ENCODE results near the gene EPHA4. TPM values are rescaled to one million over a fixed set of nuclear protein-coding genes. Genes with fewer than 3 reads are reported as not detected.
A peak's percentile ranks its signal among the peaks of the same experiment; 100 is the strongest.

The EPHA4 gene
- polyA plus RNA-seq, 1 donor (not counting 4 experiments of a cell fraction or from before 2014, with no cell fraction given): 9.0 TPM

- no peak overlapping the region for H3K9ac ChIP-seq (ENCODE audit: control insufficient read depth, extremely low read depth, insufficient read depth, low read length)
- no peaks in the 10 kb centered on the region for H3K36me3 ChIP-seq (ENCODE audit: control insufficient read depth in 2 of 2, extremely low read depth in 1 of 2, insufficient read depth in 2 of 2, low read length in 2 of 2)
- dilution Hi-C loops (cut with MboI; ENCODE audit: extremely low pct_ligation_motif_present, low sequenced_read_pairs): no loop called here
- peak overlapping the region; percentile 83 for H2AFZ ChIP-seq (ENCODE audit: control insufficient read depth, low read length)
- peak overlapping the region; percentile 69 for H3K4me2 ChIP-seq (ENCODE audit: control insufficient read depth, extremely low read depth, insufficient read depth, low read depth, low read length)
- no peaks in the 10 kb centered on the region for H4K20me1 ChIP-seq (ENCODE audit: control insufficient read depth, extremely low read depth, insufficient read depth, low read length)
- peak; percentile 95 for FAIRE-seq
- H3K79me2 ChIP-seq (ENCODE audit: control insufficient read depth, insufficient read depth, low read length): no peaks in the 10 kb centered on the region
- H3K27ac ChIP-seq (ENCODE audit: control insufficient read depth, insufficient read depth, low read length): peak overlapping the region; percentile 5
- peaks cover 20% of the 10 kb centered on the region for H3K4me1 ChIP-seq (ENCODE audit: control insufficient read depth, extremely low read depth, insufficient read depth, low read length)
- no peak for DNase-seq (ENCODE audit: low read depth, low spot score)
- H3K9me3 ChIP-seq (ENCODE audit: control insufficient read depth, low read depth, low read length): no peaks in the 10 kb centered on the region
- no peak for TF ChIP-seq CTCF (optimal IDR thresholded peaks at IDR 0.05 in 1 of 3, IDR thresholded peaks at IDR 0.05 in 1 of 3, conservative IDR thresholded peaks at IDR 0.05 in 1 of 3; ENCODE audit: extremely low read depth in 1 of 3, insufficient read depth in 2 of 3, low read length in 3 of 3)
- TF ChIP-seq EZH2 (IDR thresholded peaks at IDR 0.05; ENCODE audit: low read length): no peak
- H3K4me3 ChIP-seq (ENCODE audit: control insufficient read depth in 2 of 3, extremely low read depth in 1 of 3, insufficient read depth in 2 of 3, low read depth in 1 of 3, low read length in 3 of 3): no peak overlapping the region
- no peaks in the 10 kb centered on the region for H3K27me3 ChIP-seq (ENCODE audit: control insufficient read depth, extremely low read depth, insufficient read depth, low read length)
- no peaks in the 10 kb centered on the region for H3K9me1 ChIP-seq (ENCODE audit: control insufficient read depth, extremely low read depth, insufficient read depth, low read length)
Measured at GRCh38 chr2:221447310-221447709, 124.8 kb downstream of the EPHA4 start.

- peaks cover 0 to 3% of the 10 kb centered on the region in 2 experiments for H3K36me3 ChIP-seq (ENCODE audit: control insufficient read depth in 2 of 2, extremely low read depth in 1 of 2, insufficient read depth in 2 of 2, low read length in 2 of 2)
- no peaks in the 10 kb centered on the region for H3K9me1 ChIP-seq (ENCODE audit: control insufficient read depth, extremely low read depth, insufficient read depth, low read length)
- no peak overlapping the region for H2AFZ ChIP-seq (ENCODE audit: control insufficient read depth, low read length)
- H3K9me3 ChIP-seq (ENCODE audit: control insufficient read depth, low read depth, low read length): no peaks in the 10 kb centered on the region
- no peaks in the 10 kb centered on the region for H4K20me1 ChIP-seq (ENCODE audit: control insufficient read depth, extremely low read depth, insufficient read depth, low read length)
- no peaks in the 10 kb centered on the region for H3K27me3 ChIP-seq (ENCODE audit: control insufficient read depth, extremely low read depth, insufficient read depth, low read length)
- FAIRE-seq (no peak), DNase-seq (ENCODE audit: low read depth, low spot score) (no peak)
- H3K79me2 ChIP-seq (ENCODE audit: control insufficient read depth, insufficient read depth, low read length): no peaks in the 10 kb centered on the region
- dilution Hi-C loops (cut with MboI; ENCODE audit: extremely low pct_ligation_motif_present, low sequenced_read_pairs): no loop called here
- no peak overlapping the region for H3K4me3 ChIP-seq (ENCODE audit: control insufficient read depth in 2 of 3, extremely low read depth in 1 of 3, insufficient read depth in 2 of 3, low read depth in 1 of 3, low read length in 3 of 3)
- no peak overlapping the region for H3K4me2 ChIP-seq (ENCODE audit: control insufficient read depth, extremely low read depth, insufficient read depth, low read depth, low read length)
- H3K27ac ChIP-seq (ENCODE audit: control insufficient read depth, insufficient read depth, low read length): no peak overlapping the region
- H3K9ac ChIP-seq (ENCODE audit: control insufficient read depth, extremely low read depth, insufficient read depth, low read length): no peak overlapping the region
- peaks cover 20% of the 10 kb centered on the region for H3K4me1 ChIP-seq (ENCODE audit: control insufficient read depth, extremely low read depth, insufficient read depth, low read length)
- no peak for TF ChIP-seq CTCF (optimal IDR thresholded peaks at IDR 0.05 in 1 of 3, IDR thresholded peaks at IDR 0.05 in 1 of 3, conservative IDR thresholded peaks at IDR 0.05 in 1 of 3; ENCODE audit: extremely low read depth in 1 of 3, insufficient read depth in 2 of 3, low read length in 3 of 3)
- TF ChIP-seq EZH2 (IDR thresholded peaks at IDR 0.05; ENCODE audit: low read length): no peak
Measured at GRCh38 chr2:221446140-221446539, 126.0 kb downstream of the EPHA4 start.

All from keratinocyte (primary cell).